GM12891 (cell line): ENCODE results near the gene COG5.
"Not testable (repeated sequence)": the region's sequence is repeated elsewhere in the genome, so short reads cannot be mapped to it uniquely, and the experiment has no call there.

Experiments
- DNase-seq: peaks from one replicate; pipeline ENCODE4 v3.0.0; 2011; ENCODE audit warnings: low spot score; ENCODE audit not compliant: insufficient read length
- FAIRE-seq: peaks from 2 replicates; lab custom pipeline; 2011; peaks lifted over from hg19 to GRCh38; lab: Jason Lieb, UNC
- PAX5 ChIP-seq: IDR thresholded peaks from 2 replicates; pipeline ENCODE4 v1.6.1; 2011; ENCODE audit warnings: low read length, moderate library complexity, mild to moderate bottlenecking; ENCODE audit not compliant: insufficient read depth, severe bottlenecking
- POLR2A ChIP-seq: IDR thresholded peaks from 2 replicates; pipeline ENCODE4 v1.6.1; 2011; ENCODE audit warnings: low read depth, low read length, control low read depth
- POLR2AphosphoS5 ChIP-seq: IDR thresholded peaks from 2 replicates; pipeline ENCODE4 v1.6.1; 2011; ENCODE audit warnings: low read depth, low read length, control low read depth
- POU2F2 ChIP-seq: IDR thresholded peaks from 2 replicates; pipeline ENCODE4 v1.6.1; 2011; ENCODE audit warnings: low read depth, mild to moderate bottlenecking, control low read depth, low read length, moderate library complexity
- SPI1 ChIP-seq: IDR thresholded peaks from 2 replicates; pipeline ENCODE4 v1.6.1; 2011; ENCODE audit warnings: low read depth, low read length, control low read depth
- TAF1 ChIP-seq: IDR thresholded peaks from 2 replicates; pipeline ENCODE4 v1.6.1; 2011; ENCODE audit warnings: low read depth, low read length, control low read depth

The COG5 gene

GRCh38 chr7:107248551-107249316, 315.0 kb downstream of the COG5 start:
- DNase-seq: no peak
- no peak for TF ChIP-seq SPI1
- TF ChIP-seq PAX5: no peak
- no peak for TF ChIP-seq TAF1
- no peak for TF ChIP-seq POU2F2
- TF ChIP-seq POLR2A: no peak
- no peak for TF ChIP-seq POLR2AphosphoS5
- FAIRE-seq: no peak

DNA sequence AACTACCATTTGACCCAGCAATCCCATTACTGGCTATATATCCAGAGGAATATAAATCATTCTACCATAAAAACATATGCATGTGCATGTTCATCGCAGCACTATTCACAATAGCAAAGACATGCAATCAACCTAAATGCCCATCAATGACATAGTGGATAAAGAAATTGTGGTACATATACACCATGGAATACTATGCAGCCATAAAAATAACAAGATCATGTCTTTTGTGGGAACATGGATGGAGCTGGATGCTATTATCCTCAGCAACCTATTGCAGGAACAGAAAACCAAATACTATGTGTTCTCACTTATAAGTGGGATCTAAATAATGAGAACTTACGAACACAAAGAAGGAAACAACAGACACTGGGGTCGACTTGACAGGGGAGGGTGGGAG, 316.9 kb downstream of the COG5 start:
- not testable (repeated sequence) for DNase-seq, FAIRE-seq

DNA sequence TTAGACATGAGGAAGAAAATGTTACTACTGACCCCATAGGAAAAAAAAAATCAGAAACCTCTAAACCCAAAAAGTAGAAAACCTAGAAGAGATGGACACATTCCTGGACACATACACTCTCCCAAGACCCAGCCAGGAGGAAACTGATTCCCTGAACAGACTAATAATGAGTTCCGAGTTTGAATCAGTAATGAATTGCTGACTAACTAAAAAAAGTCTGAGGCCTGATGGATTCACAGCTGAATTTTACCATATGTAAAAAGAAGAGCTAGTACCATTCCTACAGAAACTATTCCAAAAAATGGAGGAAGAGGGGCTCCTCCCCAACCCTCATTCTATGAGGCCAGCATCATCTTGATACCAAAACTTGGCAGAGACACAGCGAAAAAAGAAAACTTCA, 319.1 kb downstream of the COG5 start:
- TF ChIP-seq POU2F2: no peak
- TF ChIP-seq POLR2A: no peak
- no peak for TF ChIP-seq PAX5
- no peak for TF ChIP-seq SPI1
- no peak for TF ChIP-seq POLR2AphosphoS5
- no peak for TF ChIP-seq TAF1
- FAIRE-seq: no peak
- no peak for DNase-seq

DNA sequence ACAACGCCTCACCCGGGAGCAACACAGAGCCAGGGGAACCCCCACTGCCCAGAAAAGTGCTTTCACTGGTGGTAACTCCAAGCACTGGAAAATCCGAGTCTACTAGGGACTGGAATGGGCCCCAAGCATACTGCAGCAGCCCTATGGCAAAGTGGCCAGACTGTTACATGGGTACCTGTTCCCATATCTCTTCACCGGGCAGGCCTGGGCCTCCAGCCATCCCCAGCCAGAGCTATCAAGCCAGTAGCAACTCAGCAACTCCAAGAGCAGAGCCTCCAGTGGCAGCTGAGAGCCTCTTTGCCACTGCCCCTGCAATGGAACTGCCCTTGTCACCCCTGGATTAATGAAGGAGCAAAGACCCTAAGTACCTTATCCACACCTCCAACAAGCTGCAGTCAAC, 321.5 kb downstream of the COG5 start:
- FAIRE-seq: no peak
- no peak for DNase-seq
- no peak for TF ChIP-seq PAX5
- no peak for TF ChIP-seq POU2F2
- no peak for TF ChIP-seq TAF1
- TF ChIP-seq POLR2A: no peak
- no peak for TF ChIP-seq POLR2AphosphoS5
- no peak for TF ChIP-seq SPI1

DNA sequence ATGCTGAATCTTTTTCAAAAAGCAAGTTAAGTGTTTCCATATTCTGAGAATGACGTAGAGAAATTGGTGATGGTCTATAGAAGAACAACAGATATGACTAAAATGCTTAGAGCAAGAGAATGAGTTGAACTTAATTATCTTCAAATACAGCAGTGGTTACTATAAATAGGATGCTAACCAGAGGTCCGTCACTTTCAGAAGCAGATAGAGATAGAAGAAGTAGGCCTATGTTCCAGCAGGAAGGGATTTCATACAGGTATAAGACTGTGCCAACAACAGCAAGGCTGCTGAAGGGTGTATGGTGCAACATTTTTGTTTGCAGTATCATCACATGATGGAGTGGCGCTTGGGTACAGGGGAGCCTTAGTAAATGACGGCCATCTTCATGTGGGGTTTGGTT, 326.3 kb downstream of the COG5 start:
- FAIRE-seq (no peak), DNase-seq (no peak)

DNA sequence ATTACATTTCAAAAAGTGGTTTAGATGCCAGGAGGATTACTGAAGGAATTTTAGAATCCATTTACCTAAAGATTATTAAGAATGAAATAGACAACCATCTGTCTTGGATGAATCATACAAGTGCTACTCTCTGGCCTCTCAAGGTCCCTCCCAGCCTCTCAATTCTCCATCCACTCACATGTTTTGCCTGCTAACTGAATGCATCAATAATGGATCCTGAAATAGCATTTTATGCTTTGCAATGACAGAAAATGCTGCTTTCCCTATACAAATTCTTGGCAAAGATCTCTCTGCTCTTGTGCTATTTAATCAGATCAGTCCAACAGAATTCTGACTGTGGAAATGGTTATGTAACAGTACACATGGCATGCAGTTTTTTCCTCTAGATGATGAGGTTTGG, 326.9 kb downstream of the COG5 start:
- no peak for DNase-seq
- no peak for TF ChIP-seq POU2F2
- no peak for TF ChIP-seq POLR2AphosphoS5
- no peak for FAIRE-seq

More for the DNA sequence above, 326.3 kb downstream of the COG5 start:
- no peak for TF ChIP-seq POU2F2
- no peak for TF ChIP-seq POLR2AphosphoS5

DNA sequence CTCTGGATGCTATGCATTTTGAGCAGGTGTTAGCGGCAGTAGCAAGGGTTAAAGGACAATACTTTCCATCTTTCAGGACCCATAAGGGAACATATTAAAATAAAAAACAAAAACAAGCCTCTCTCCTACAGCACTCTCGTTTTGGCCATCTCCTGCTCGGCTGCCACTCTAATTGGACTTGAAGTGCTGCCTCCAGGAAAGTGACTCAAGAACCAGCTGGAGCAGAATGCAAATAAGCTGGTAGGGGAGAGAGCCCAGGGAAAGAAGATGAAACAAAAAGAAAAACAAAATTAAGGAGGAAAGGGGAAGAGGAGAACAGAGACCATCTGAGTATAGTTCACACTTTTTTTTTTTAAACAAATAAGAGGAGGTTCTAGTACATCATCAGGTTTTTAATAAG, 329.3 kb downstream of the COG5 start:
- no peak for FAIRE-seq
- TF ChIP-seq SPI1: no peak
- TF ChIP-seq POLR2AphosphoS5: no peak
- TF ChIP-seq POU2F2: no peak
- no peak for TF ChIP-seq TAF1
- no peak for TF ChIP-seq POLR2A
- no peak for TF ChIP-seq PAX5
- no peak for DNase-seq

DNA sequence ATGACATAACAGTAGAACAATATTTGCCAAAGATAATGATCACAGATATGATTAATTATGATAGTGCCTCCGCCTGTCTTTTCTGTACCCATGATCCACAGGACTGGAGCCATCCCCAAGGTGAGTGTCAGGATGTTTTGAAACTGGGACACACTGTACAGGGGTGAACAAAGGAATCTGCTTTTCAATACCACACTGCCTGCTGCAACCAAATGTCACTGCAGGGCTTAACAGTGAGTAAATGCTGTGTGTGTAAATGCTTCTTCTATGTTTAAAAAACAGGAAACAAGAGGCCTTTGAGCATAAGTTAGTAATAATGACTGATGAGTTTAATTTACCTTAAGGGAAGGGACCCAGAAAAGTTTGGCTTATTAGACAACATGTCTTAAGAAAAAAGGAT, 329.7 kb downstream of the COG5 start:
- no peak for TF ChIP-seq POU2F2
- no peak for TF ChIP-seq POLR2A
- TF ChIP-seq POLR2AphosphoS5: no peak
- no peak for TF ChIP-seq PAX5
- TF ChIP-seq TAF1: no peak
- TF ChIP-seq SPI1: no peak
- no peak for FAIRE-seq
- DNase-seq: no peak

GRCh38 chr7:107233174-107233573, 330.5 kb downstream of the COG5 start:
- no peak for FAIRE-seq

GRCh38 chr7:107232568-107233090, 331.1 kb downstream of the COG5 start:
- TF ChIP-seq POU2F2 (no peak), TAF1 (no peak), POLR2AphosphoS5 (no peak), SPI1 (no peak), PAX5 (no peak), POLR2A (no peak)
- no peak for FAIRE-seq
- no peak for DNase-seq

More at GRCh38 chr7:107233174-107233573, 330.5 kb downstream of the COG5 start:
- DNase-seq: no peak
- TF ChIP-seq TAF1 (no peak), POU2F2 (no peak), SPI1 (no peak), PAX5 (no peak), POLR2AphosphoS5 (no peak), POLR2A (no peak)

- FAIRE-seq: no peak
- no peak for DNase-seq
- no peak for TF ChIP-seq POU2F2
- no peak for TF ChIP-seq TAF1
- no peak for TF ChIP-seq SPI1
- no peak for TF ChIP-seq POLR2A
- TF ChIP-seq POLR2AphosphoS5: no peak
- no peak for TF ChIP-seq PAX5
These were observed 333.4 kb downstream of the COG5 start for GRCh38 chr7:107230334-107230733.
